Keratinocyte (primary cell): ENCODE results near the gene ZNF814.

Experiments used
- EZH2 ChIP-seq: IDR thresholded peaks from one replicate; pipeline ENCODE4 v1.6.1; 2012; ENCODE audit warnings: inconsistent platforms, mild to moderate bottlenecking, low read length, moderate library complexity
- TF ChIP-seq, protein P1 (sequence below), 3 experiments: IDR thresholded peaks in 1 of 3; conservative IDR thresholded peaks in 1 of 3; optimal IDR thresholded peaks in 1 of 3; 2 replicates in 2 of 3; 3 replicates in 1 of 3; pipeline versions ENCODE3 to v1.5.1; 2011; ENCODE audit warnings: low read length in 3 of 3, mild to moderate bottlenecking in 3 of 3, moderate library complexity in 2 of 3, control low read depth in 1 of 3, inconsistent platforms in 1 of 3; ENCODE audit not compliant: insufficient read depth in 2 of 3; ENCODE audit errors: extremely low read depth in 1 of 3

DNA sequence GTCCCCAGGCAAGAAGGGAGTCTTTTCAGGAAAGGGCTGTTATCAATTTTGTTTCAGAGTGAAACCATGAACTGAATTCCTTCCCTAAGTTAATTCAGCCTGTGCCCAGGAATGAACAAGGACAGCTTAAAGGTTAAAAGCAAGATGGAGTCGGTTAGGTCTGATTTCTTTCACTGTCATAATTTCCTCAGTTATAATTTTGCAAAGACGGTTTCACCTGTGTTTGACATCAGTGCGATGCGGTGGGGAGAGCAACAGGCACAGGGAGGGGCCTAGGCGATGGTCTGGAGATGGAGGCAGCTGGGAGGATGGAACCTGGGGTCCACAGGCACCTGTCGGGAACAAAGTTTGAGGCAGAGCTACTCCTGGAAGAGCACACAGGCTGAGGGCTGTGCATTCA is 68.2 kb downstream of the ZNF814 start:
- TF ChIP-seq, protein P1, sequence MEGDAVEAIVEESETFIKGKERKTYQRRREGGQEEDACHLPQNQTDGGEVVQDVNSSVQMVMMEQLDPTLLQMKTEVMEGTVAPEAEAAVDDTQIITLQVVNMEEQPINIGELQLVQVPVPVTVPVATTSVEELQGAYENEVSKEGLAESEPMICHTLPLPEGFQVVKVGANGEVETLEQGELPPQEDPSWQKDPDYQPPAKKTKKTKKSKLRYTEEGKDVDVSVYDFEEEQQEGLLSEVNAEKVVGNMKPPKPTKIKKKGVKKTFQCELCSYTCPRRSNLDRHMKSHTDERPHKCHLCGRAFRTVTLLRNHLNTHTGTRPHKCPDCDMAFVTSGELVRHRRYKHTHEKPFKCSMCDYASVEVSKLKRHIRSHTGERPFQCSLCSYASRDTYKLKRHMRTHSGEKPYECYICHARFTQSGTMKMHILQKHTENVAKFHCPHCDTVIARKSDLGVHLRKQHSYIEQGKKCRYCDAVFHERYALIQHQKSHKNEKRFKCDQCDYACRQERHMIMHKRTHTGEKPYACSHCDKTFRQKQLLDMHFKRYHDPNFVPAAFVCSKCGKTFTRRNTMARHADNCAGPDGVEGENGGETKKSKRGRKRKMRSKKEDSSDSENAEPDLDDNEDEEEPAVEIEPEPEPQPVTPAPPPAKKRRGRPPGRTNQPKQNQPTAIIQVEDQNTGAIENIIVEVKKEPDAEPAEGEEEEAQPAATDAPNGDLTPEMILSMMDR (optimal IDR thresholded peaks at IDR 0.05 in 1 of 3, IDR thresholded peaks at IDR 0.05 in 1 of 3, conservative IDR thresholded peaks at IDR 0.05 in 1 of 3; ENCODE audit: extremely low read depth in 1 of 3, insufficient read depth in 2 of 3, low read length in 3 of 3), result no peak
- no peak for TF ChIP-seq EZH2
